ENCODE results near the gene SMAD9.

SMAD9 gene

DNA sequence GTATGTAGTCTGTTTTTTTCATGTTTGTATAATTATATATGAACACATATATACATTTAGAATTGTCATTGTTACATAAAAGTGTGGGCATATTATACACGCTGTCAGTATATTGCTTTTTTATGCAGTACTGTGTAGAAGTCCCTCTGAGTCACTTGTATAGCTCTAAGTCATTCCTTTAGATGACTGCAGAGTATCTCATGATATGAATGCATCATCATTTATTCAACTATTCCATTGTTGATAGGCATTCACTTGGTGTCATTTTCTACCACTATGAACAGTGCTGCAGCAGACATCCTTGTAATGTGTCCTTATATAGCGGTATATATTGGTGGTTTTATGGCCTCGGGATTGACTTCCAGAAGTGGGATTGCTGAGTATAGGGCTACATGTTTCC is 85.7 kb downstream of the SMAD9 start:
- Histone ChIP-seq H3K27ac (ENCODE audit: low read length) (no peak overlapping the region), H3K36me3 (replicated peaks; ENCODE audit: insufficient read depth, low read length) (no peaks in the 10 kb centered on the region), H2AFZ (ENCODE audit: low read length) (no peak overlapping the region), H3K9me2 (replicated peaks; ENCODE audit: insufficient read depth, low read length) (no peaks in the 10 kb centered on the region), H3K9me3 (replicated peaks; ENCODE audit: insufficient read depth, low read length) (no peaks in the 10 kb centered on the region), H3K79me2 (ENCODE audit: low read length) (no peaks in the 10 kb centered on the region), H3K4me2 (ENCODE audit: low read depth, low read length) (no peak overlapping the region), H3K9ac (ENCODE audit: low read length) (no peak overlapping the region), H3K4me1 (ENCODE audit: low read length) (no peaks in the 10 kb centered on the region), H3K27me3 (replicated peaks; ENCODE audit: insufficient read depth, low read length) (no peaks in the 10 kb centered on the region), H4K20me1 (ENCODE audit: insufficient read depth, low read length) (no peaks in the 10 kb centered on the region), H3K4me3 (ENCODE audit: low read length) (no peak overlapping the region), H3F3A (ENCODE audit: insufficient read depth, low read length) (no peaks in the 10 kb centered on the region)
- no peak for TF ChIP-seq EZH2 (optimal IDR thresholded peaks at IDR 0.05; ENCODE audit: low read depth, low read length)
- no peak for TF ChIP-seq EZH2phosphoT487 (IDR thresholded peaks at IDR 0.05; ENCODE audit: low read length)
- TF ChIP-seq, protein P1, sequence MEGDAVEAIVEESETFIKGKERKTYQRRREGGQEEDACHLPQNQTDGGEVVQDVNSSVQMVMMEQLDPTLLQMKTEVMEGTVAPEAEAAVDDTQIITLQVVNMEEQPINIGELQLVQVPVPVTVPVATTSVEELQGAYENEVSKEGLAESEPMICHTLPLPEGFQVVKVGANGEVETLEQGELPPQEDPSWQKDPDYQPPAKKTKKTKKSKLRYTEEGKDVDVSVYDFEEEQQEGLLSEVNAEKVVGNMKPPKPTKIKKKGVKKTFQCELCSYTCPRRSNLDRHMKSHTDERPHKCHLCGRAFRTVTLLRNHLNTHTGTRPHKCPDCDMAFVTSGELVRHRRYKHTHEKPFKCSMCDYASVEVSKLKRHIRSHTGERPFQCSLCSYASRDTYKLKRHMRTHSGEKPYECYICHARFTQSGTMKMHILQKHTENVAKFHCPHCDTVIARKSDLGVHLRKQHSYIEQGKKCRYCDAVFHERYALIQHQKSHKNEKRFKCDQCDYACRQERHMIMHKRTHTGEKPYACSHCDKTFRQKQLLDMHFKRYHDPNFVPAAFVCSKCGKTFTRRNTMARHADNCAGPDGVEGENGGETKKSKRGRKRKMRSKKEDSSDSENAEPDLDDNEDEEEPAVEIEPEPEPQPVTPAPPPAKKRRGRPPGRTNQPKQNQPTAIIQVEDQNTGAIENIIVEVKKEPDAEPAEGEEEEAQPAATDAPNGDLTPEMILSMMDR (IDR thresholded peaks at IDR 0.05; ENCODE audit: low read length) = no peak
- no peak for DNase-seq

GRCh38 chr13:36831291-36831690 is 88.7 kb downstream of the SMAD9 start:
- H3K9ac ChIP-seq (ENCODE audit: low read length) = no peak overlapping the region
- no peak overlapping the region for H3K27ac ChIP-seq (ENCODE audit: low read length)
- no peak overlapping the region for H2AFZ ChIP-seq (ENCODE audit: low read length)
- H3K36me3 ChIP-seq (replicated peaks; ENCODE audit: insufficient read depth, low read length) = no peaks in the 10 kb centered on the region
- H3K4me2 ChIP-seq (ENCODE audit: low read depth, low read length) = no peak overlapping the region
- TF ChIP-seq EZH2 (optimal IDR thresholded peaks at IDR 0.05; ENCODE audit: low read depth, low read length) (no peak), EZH2phosphoT487 (IDR thresholded peaks at IDR 0.05; ENCODE audit: low read length) (no peak)
- TF ChIP-seq, protein P1 (IDR thresholded peaks at IDR 0.05; ENCODE audit: low read length) = no peak
- H3K4me1 ChIP-seq (ENCODE audit: low read length) = no peaks in the 10 kb centered on the region
- H3K9me2 ChIP-seq (replicated peaks; ENCODE audit: insufficient read depth, low read length) = no peaks in the 10 kb centered on the region
- no peaks in the 10 kb centered on the region for H3K79me2 ChIP-seq (ENCODE audit: low read length)
- DNase-seq = no peak
- no peaks in the 10 kb centered on the region for H3F3A ChIP-seq (ENCODE audit: insufficient read depth, low read length)
- H4K20me1 ChIP-seq (ENCODE audit: insufficient read depth, low read length) = no peaks in the 10 kb centered on the region
- no peaks in the 10 kb centered on the region for H3K9me3 ChIP-seq (replicated peaks; ENCODE audit: insufficient read depth, low read length)
- no peaks in the 10 kb centered on the region for H3K27me3 ChIP-seq (replicated peaks; ENCODE audit: insufficient read depth, low read length)
- no peak overlapping the region for H3K4me3 ChIP-seq (ENCODE audit: low read length)

- no peak overlapping the region for H2AFZ ChIP-seq (ENCODE audit: low read length)
- TF ChIP-seq EZH2 (optimal IDR thresholded peaks at IDR 0.05; ENCODE audit: low read depth, low read length) (no peak), EZH2phosphoT487 (IDR thresholded peaks at IDR 0.05; ENCODE audit: low read length) (no peak)
- TF ChIP-seq, protein P1 (IDR thresholded peaks at IDR 0.05; ENCODE audit: low read length) = no peak
- H3K4me3 ChIP-seq (ENCODE audit: low read length) = no peak overlapping the region
- H3K36me3 ChIP-seq (replicated peaks; ENCODE audit: insufficient read depth, low read length) = no peaks in the 10 kb centered on the region
- H3K79me2 ChIP-seq (ENCODE audit: low read length) = no peaks in the 10 kb centered on the region
- no peak overlapping the region for H3K4me2 ChIP-seq (ENCODE audit: low read depth, low read length)
- DNase-seq = no peak
- no peak overlapping the region for H3K27ac ChIP-seq (ENCODE audit: low read length)
- no peaks in the 10 kb centered on the region for H3K9me3 ChIP-seq (replicated peaks; ENCODE audit: insufficient read depth, low read length)
- no peaks in the 10 kb centered on the region for H3K27me3 ChIP-seq (replicated peaks; ENCODE audit: insufficient read depth, low read length)
- H4K20me1 ChIP-seq (ENCODE audit: insufficient read depth, low read length) = no peaks in the 10 kb centered on the region
- no peaks in the 10 kb centered on the region for H3K4me1 ChIP-seq (ENCODE audit: low read length)
- no peaks in the 10 kb centered on the region for H3K9me2 ChIP-seq (replicated peaks; ENCODE audit: insufficient read depth, low read length)
- H3K9ac ChIP-seq (ENCODE audit: low read length) = no peak overlapping the region
- H3F3A ChIP-seq (ENCODE audit: insufficient read depth, low read length) = no peaks in the 10 kb centered on the region
Observed at GRCh38 chr13:36829753-36830152, 90.3 kb downstream of the SMAD9 start.
